ENCODE data around the gene TMEM138. TPM values are rescaled to one million over a fixed set of nuclear protein-coding genes. Genes with fewer than 3 reads are reported as not detected.
"Not testable (repeated sequence)": the region's sequence is repeated elsewhere in the genome, so short reads cannot be mapped to it uniquely, and the experiment has no call there.

TMEM138 gene
- total RNA-seq, 2 donors from 2014 or later = 46.1 to 48.9 TPM

DNA sequence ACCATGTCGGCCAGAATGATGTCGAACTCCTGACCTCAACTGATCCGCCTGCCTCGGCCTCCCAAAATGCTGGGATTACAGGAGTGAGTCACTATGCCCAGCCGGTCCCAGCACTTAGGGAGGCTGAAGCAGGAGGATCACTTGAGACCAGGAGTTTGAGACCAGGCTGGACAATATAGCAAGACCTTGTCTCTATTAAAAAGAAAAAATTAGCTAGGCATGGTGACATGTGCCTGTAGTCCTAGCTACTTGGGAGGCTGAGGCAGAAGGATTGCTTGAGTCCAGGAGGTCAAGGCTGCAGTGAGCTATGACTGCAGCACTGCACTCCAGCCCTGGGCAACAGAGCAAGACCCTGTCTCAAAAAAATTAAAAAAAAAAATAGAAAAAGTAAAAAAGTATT lies 21.7 kb downstream of the TMEM138 start:
- ATAC-seq; H3K4me3 Mint-ChIP-seq; H3K27ac Mint-ChIP-seq; H3K36me3 Mint-ChIP-seq (ENCODE audit: low read depth); H3K27me3 Mint-ChIP-seq; H3K9me3 ChIP-seq (ENCODE audit: control insufficient read depth, low read length, poor library complexity, severe bottlenecking); DNase-seq; H3K4me1 Mint-ChIP-seq: not testable (repeated sequence)

DNA sequence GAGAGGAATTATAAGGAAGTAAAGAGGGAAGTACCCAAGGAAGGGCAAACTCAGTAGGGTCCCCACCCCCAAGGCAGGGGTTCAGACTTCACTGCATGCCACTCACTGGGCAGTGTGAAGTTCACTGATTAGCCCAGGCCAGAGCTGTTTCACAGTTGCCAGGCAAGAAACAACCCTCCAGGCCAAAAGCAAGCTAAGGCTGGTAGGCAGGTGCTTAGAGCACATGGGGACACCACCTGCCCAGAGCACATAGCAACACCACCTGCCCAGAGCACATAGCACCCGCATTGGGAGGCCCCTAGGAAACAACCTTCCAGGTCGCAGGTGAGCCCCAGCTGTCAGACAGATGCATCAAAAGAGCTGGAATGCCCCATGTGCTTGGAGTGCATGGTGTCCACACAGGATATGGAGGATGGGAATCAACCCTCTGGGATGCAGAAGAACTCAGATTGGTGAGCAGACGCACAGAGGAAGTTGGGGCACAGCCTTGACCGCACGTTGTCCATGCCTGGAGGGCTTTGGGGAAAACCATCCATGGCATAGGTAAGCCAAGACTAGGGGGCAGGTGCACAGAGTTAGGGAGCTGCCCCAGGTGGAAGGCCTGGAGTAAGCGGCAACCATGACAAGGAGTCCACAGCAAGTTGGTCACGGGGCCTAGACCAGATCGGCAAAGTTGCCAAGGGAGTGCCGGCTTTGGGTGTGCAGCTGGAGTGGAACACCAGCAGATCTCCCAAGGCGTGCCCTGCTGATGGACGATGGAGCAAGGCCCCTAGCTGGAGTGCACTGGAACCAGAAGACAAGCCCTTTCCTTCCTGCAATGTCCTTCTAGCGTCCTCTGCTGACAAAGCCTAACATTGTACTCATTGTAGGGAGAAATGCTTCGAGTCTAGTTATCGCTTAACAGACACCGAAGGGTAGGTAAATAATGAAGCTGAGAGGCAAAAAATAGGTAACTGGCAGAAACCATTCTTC lies 22.4 kb downstream of the TMEM138 start:
- Mint-ChIP-seq H3K36me3 (ENCODE audit: low read depth) (no peaks in the 10 kb centered on the region), H3K27ac (no peak overlapping the region), H3K4me3 (no peak overlapping the region), H3K4me1 (peaks cover 8% of the 10 kb centered on the region), H3K27me3 (no peaks in the 10 kb centered on the region)
- no peaks in the 10 kb centered on the region for H3K9me3 ChIP-seq (ENCODE audit: control insufficient read depth, low read length, poor library complexity, severe bottlenecking)
- no peak for ATAC-seq
- no peak for DNase-seq

GRCh38 chr11:61390161-61390560 lies 28.0 kb downstream of the TMEM138 start:
- no peaks in the 10 kb centered on the region for H3K9me3 ChIP-seq (ENCODE audit: control insufficient read depth, low read length, poor library complexity, severe bottlenecking)
- Mint-ChIP-seq H3K27me3 (no peaks in the 10 kb centered on the region), H3K4me3 (no peak overlapping the region), H3K4me1 (peaks cover 25% of the 10 kb centered on the region), H3K27ac (no peak overlapping the region), H3K36me3 (ENCODE audit: low read depth) (no peaks in the 10 kb centered on the region)
- ATAC-seq (no peak), DNase-seq (no peak)

GRCh38 chr11:61392981-61393595 lies 30.9 kb downstream of the TMEM138 start:
- H3K27ac Mint-ChIP-seq = peak overlapping the region; percentile 91
- ATAC-seq (peak; percentile 46), DNase-seq (no peak)
- no peaks in the 10 kb centered on the region for H3K36me3 Mint-ChIP-seq (ENCODE audit: low read depth)
- H3K27me3 Mint-ChIP-seq = no peaks in the 10 kb centered on the region
- peak overlapping the region; percentile 92 for H3K4me3 Mint-ChIP-seq
- no peaks in the 10 kb centered on the region for H3K9me3 ChIP-seq (ENCODE audit: control insufficient read depth, low read length, poor library complexity, severe bottlenecking)
- H3K4me1 Mint-ChIP-seq = peaks cover 20% of the 10 kb centered on the region

DNA sequence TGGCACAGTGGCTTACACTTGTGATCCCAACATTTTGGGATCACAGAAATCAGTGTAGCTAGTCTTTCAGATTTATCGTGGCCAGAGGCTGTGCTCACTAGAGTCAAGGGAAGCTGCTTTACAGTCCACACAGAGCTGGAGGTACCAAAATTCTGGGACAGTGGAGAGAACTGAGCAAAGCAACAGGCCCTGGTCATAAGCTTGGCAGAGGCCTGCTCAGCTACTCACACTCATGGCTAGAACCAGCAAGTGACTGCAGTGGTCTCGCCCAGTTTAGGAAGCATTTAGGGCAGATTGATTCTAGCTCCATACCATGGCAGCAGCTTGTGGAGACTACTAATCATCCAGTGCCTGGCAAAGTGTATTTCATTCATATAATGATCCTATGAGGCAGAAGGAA lies 39.0 kb downstream of the TMEM138 start:
- Mint-ChIP-seq H3K4me3 (no peak overlapping the region), H3K4me1 (peaks cover 5% of the 10 kb centered on the region), H3K27me3 (no peaks in the 10 kb centered on the region), H3K36me3 (ENCODE audit: low read depth) (peaks cover 4% of the 10 kb centered on the region), H3K27ac (peak overlapping the region; percentile 39)
- H3K9me3 ChIP-seq (ENCODE audit: control insufficient read depth, low read length, poor library complexity, severe bottlenecking) = no peaks in the 10 kb centered on the region
- no peak for DNase-seq
- no peak for ATAC-seq

GRCh38 chr11:61401573-61401972 lies 39.4 kb downstream of the TMEM138 start:
- DNase-seq (no peak), ATAC-seq (no peak)
- Mint-ChIP-seq H3K27me3 (no peaks in the 10 kb centered on the region), H3K4me3 (no peak overlapping the region), H3K36me3 (ENCODE audit: low read depth) (peaks cover 4% of the 10 kb centered on the region), H3K27ac (no peak overlapping the region), H3K4me1 (peaks cover 5% of the 10 kb centered on the region)
- H3K9me3 ChIP-seq (ENCODE audit: control insufficient read depth, low read length, poor library complexity, severe bottlenecking) = no peaks in the 10 kb centered on the region

GRCh38 chr11:61403658-61404057 lies 41.5 kb downstream of the TMEM138 start:
- ATAC-seq (no peak), DNase-seq (no peak)
- no peaks in the 10 kb centered on the region for H3K9me3 ChIP-seq (ENCODE audit: control insufficient read depth, low read length, poor library complexity, severe bottlenecking)
- no peak overlapping the region for H3K27ac Mint-ChIP-seq
- peaks cover 5% of the 10 kb centered on the region for H3K4me1 Mint-ChIP-seq
- H3K27me3 Mint-ChIP-seq = no peaks in the 10 kb centered on the region
- H3K36me3 Mint-ChIP-seq (ENCODE audit: low read depth) = peaks cover 4% of the 10 kb centered on the region
- H3K4me3 Mint-ChIP-seq = no peak overlapping the region

- no peak for DNase-seq
- Mint-ChIP-seq H3K4me3 (no peak overlapping the region), H3K4me1 (peaks cover 5% of the 10 kb centered on the region), H3K36me3 (ENCODE audit: low read depth) (peaks cover 4% of the 10 kb centered on the region), H3K27ac (peak overlapping the region; percentile 70), H3K27me3 (no peaks in the 10 kb centered on the region)
- H3K9me3 ChIP-seq (ENCODE audit: control insufficient read depth, low read length, poor library complexity, severe bottlenecking) = no peaks in the 10 kb centered on the region
- no peak for ATAC-seq
These were observed 41.9 kb downstream of the TMEM138 start for GRCh38 chr11:61404103-61404502.

- Mint-ChIP-seq H3K4me1 (peaks cover 5% of the 10 kb centered on the region), H3K27ac (peak overlapping the region; percentile 70), H3K27me3 (no peaks in the 10 kb centered on the region), H3K4me3 (no peak overlapping the region), H3K36me3 (ENCODE audit: low read depth) (peaks cover 4% of the 10 kb centered on the region)
- DNase-seq (no peak), ATAC-seq (no peak)
- no peaks in the 10 kb centered on the region for H3K9me3 ChIP-seq (ENCODE audit: control insufficient read depth, low read length, poor library complexity, severe bottlenecking)
These were observed 42.5 kb downstream of the TMEM138 start for GRCh38 chr11:61404641-61405040.

DNA sequence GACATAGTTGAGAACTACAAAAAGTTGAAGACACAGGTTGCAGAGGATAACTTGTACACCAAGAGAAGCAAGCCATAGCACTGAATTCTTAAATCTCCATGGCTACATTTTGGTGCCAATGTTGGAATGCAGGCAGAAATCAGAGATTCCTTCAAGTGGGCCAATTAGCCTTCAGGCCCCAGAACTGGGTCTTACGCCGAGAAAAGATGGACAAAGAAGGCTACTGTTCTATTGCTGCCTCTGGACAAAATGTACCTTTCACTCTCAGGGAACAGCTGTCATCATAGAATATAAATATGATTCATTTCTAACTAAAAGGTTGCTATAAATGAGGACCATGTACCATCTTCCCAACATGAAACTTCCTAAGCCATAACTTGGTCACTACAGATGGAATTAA lies 43.9 kb downstream of the TMEM138 start:
- Mint-ChIP-seq H3K4me3 (no peak overlapping the region), H3K27ac (no peak overlapping the region), H3K27me3 (no peaks in the 10 kb centered on the region), H3K4me1 (peaks cover 2% of the 10 kb centered on the region), H3K36me3 (ENCODE audit: low read depth) (peaks cover 7% of the 10 kb centered on the region)
- no peak for DNase-seq
- ATAC-seq = no peak
- H3K9me3 ChIP-seq (ENCODE audit: control insufficient read depth, low read length, poor library complexity, severe bottlenecking) = no peaks in the 10 kb centered on the region

GRCh38 chr11:61406991-61407728 lies 45.0 kb downstream of the TMEM138 start:
- Mint-ChIP-seq H3K4me1 (peaks cover 2% of the 10 kb centered on the region), H3K27ac (no peak overlapping the region), H3K27me3 (no peaks in the 10 kb centered on the region), H3K36me3 (ENCODE audit: low read depth) (peaks cover 8% of the 10 kb centered on the region), H3K4me3 (no peak overlapping the region)
- ATAC-seq (no peak), DNase-seq (no peak)
- no peaks in the 10 kb centered on the region for H3K9me3 ChIP-seq (ENCODE audit: control insufficient read depth, low read length, poor library complexity, severe bottlenecking)

GRCh38 chr11:61411589-61411988 lies 49.4 kb downstream of the TMEM138 start:
- H3K36me3 Mint-ChIP-seq (ENCODE audit: low read depth) = peaks cover 4% of the 10 kb centered on the region
- H3K9me3 ChIP-seq (ENCODE audit: control insufficient read depth, low read length, poor library complexity, severe bottlenecking) = no peaks in the 10 kb centered on the region
- H3K27me3 Mint-ChIP-seq = no peaks in the 10 kb centered on the region
- no peak for ATAC-seq
- peaks cover 2% of the 10 kb centered on the region for H3K4me1 Mint-ChIP-seq
- H3K27ac Mint-ChIP-seq = peak overlapping the region; percentile 2
- DNase-seq = no peak
- H3K4me3 Mint-ChIP-seq = no peak overlapping the region

- Mint-ChIP-seq H3K27me3 (no peaks in the 10 kb centered on the region), H3K27ac (no peak overlapping the region), H3K36me3 (ENCODE audit: low read depth) (peaks cover 4% of the 10 kb centered on the region)
These were observed 51.3 kb downstream of the TMEM138 start for GRCh38 chr11:61413496-61413895.

More at GRCh38 chr11:61413496-61413895, 51.3 kb downstream of the TMEM138 start:
- ATAC-seq = no peak
- Mint-ChIP-seq H3K4me1 (peaks cover 7% of the 10 kb centered on the region), H3K4me3 (no peak overlapping the region)
- no peaks in the 10 kb centered on the region for H3K9me3 ChIP-seq (ENCODE audit: control insufficient read depth, low read length, poor library complexity, severe bottlenecking)
- no peak for DNase-seq
